ENCODE measurements around the gene CDH8.

The CDH8 gene

GRCh38 chr16:62034231-62035114 lies 1.8 kb downstream of the CDH8 start:
- TF ChIP-seq CTCF (IDR thresholded peaks at IDR 0.05; ENCODE audit: insufficient read depth, missing control alignments), result no peak
- FAIRE-seq (no peak), DNase-seq (ENCODE audit: insufficient read length, low spot score) (no peak)

GRCh38 chr16:62033065-62033464 lies 3.2 kb downstream of the CDH8 start:
- FAIRE-seq (no peak), DNase-seq (ENCODE audit: insufficient read length, low spot score) (no peak)
- TF ChIP-seq CTCF (IDR thresholded peaks at IDR 0.05; ENCODE audit: insufficient read depth, missing control alignments), result no peak

GRCh38 chr16:62029947-62030346 lies 6.3 kb downstream of the CDH8 start:
- no peak for DNase-seq (ENCODE audit: insufficient read length, low spot score)
- FAIRE-seq, result no peak
- TF ChIP-seq CTCF (IDR thresholded peaks at IDR 0.05; ENCODE audit: insufficient read depth, missing control alignments), result no peak

GRCh38 chr16:62022688-62023087 lies 13.6 kb downstream of the CDH8 start:
- FAIRE-seq (no peak), DNase-seq (ENCODE audit: insufficient read length, low spot score) (no peak)
- TF ChIP-seq CTCF (IDR thresholded peaks at IDR 0.05; ENCODE audit: insufficient read depth, missing control alignments), result no peak

GRCh38 chr16:62021161-62021581 lies 15.1 kb downstream of the CDH8 start:
- DNase-seq (ENCODE audit: insufficient read length, low spot score) (no peak), FAIRE-seq (no peak)

GRCh38 chr16:62020681-62021080 lies 15.6 kb downstream of the CDH8 start:
- DNase-seq (ENCODE audit: insufficient read length, low spot score) (no peak), FAIRE-seq (no peak)
- TF ChIP-seq CTCF (IDR thresholded peaks at IDR 0.05; ENCODE audit: insufficient read depth, missing control alignments), result no peak

More at GRCh38 chr16:62021161-62021581, 15.1 kb downstream of the CDH8 start:
- no peak for TF ChIP-seq CTCF (IDR thresholded peaks at IDR 0.05; ENCODE audit: insufficient read depth, missing control alignments)

GRCh38 chr16:62019851-62020250 lies 16.4 kb downstream of the CDH8 start:
- no peak for DNase-seq (ENCODE audit: insufficient read length, low spot score)
- TF ChIP-seq CTCF (IDR thresholded peaks at IDR 0.05; ENCODE audit: insufficient read depth, missing control alignments), result no peak
- FAIRE-seq, result no peak
